Measurements from ENCODE around the gene PPARG.

The PPARG gene

DNA sequence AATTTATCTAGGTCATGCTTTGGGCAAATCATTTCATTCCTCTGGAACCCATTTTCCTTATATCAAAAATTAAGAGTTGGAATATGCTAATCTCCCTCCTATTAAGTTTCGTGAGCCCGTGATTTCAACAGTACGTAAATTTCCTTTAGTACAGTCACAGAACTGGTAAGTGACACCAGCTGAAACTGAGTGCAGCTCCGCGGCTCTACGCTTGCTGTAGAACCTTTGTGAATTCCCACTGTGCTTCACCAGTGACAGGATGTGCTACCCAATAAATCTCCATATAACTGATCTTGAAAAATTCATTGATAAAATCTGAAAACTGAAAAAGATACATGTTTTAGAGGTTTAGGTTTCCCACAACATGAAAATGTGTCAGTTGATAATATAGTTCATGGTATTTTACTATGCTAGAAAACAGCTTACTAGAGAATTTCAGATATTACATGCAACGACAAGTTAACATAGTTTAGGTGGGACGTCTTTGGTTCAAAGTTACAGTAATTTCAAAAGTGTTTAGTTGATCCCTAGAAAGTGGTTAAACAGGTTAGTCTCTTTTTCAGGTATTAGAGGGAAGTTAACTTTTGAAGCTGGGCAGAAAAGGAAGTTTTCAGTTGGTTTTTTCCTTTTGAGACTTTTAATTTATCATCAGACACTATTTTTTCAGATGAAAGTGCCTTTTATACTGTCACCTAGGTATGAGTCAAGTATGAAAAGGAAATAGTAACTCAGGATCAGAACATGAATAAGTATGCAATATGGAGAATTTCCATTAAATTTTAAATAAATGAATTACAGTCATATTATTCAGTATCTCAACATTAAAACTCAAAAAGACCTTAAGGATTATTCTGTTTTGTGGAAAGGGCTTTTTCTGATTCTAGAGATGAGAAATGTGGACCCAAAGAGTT is 57.0 kb downstream of the PPARG start:
- DNase-seq: no peak

DNA sequence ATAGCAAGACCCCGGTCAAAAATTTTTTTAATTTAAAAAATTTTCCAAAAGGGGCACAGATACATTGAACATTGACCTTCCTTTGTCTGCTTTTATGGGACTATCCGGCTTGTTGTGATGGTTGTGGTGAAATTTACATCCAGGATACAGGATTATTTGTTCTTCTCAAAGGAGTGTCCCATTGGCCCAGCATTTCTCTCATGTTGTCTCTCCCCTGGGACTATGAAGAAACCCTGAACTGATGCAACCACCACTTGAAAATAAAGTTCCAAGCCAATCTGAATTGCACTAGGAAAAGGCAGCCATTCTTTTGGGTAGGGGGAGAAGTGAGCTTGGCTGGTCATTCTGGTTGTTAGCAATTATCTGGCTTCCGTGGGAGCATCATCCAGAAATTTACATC is 58.4 kb downstream of the PPARG start:
- DNase-seq: no peak

DNA sequence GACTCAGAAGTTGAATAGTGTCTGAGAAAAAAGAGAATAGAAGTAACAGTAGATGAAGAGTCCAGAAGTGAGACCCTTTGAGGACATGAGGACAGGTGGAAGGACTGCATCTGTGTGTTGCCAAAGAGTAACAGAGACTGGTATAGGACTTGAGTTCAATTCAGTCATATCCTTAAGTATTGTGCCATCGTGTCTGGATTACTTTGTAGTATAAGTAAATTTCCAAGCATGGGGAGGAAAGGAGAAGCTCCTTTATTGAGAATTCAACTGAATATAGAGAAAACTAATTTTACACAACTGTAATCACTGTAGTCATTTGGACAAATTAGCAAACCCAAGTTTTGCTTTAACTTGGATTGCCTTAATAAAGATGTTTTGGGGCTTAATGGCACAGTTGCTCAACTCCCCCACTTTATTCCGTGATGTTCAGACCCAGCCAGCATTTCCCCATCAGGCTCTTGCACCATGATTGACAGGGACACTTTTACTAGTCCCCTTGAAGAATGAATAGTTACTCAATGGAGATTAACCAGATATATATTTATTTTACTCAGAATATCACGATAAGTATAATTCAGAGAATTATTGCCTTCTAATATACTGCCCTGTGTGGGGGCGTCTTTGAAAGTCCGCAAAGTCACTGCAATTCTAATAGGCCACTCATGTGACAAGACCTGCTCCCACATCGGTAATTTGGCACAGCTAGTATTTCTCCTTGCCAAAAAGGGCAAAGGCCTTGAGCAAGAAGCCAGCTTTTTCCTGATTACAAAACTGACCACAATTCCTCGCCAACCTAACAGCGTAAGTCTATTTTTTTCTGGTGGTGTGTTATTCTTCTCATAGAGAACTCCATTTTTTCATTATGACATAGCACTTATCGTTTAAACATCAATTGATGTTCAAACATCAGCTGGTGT is 61.3 kb downstream of the PPARG start:
- DNase-seq: peak; percentile 97 to 98

DNA sequence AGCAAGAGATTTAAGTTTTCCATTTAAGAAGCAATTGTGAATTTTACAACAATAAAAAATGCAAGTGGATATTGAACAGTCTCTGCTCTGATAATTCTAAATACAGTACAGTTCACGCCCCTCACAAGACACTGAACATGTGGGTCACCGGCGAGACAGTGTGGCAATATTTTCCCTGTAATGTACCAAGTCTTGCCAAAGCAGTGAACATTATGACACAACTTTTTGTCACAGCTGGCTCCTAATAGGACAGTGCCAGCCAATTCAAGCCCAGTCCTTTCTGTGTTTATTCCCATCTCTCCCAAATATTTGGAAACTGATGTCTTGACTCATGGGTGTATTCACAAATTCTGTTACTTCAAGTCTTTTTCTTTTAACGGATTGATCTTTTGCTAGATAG is 62.3 kb downstream of the PPARG start:
- DNase-seq: peak; percentile 93 to 96

DNA sequence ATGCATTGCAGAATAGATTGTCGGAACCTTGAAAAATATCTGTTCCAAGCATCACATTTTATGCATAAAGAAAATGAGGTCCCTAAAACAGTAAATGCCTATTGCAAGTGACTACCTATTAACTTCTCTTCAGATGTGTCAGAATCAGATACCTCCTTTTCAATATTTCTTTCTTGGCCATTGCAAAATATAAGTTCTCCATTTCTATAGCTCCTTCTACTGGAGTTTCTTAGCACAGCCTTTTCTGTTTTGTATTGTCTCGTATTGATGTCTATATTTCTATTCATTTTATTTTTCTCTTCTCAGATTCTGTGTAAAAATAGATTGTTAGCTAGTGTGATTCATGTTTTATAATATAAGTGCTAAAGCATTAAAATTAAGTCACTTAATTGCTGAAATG is 63.4 kb downstream of the PPARG start:
- peak; percentile 9 to 56 for DNase-seq

DNA sequence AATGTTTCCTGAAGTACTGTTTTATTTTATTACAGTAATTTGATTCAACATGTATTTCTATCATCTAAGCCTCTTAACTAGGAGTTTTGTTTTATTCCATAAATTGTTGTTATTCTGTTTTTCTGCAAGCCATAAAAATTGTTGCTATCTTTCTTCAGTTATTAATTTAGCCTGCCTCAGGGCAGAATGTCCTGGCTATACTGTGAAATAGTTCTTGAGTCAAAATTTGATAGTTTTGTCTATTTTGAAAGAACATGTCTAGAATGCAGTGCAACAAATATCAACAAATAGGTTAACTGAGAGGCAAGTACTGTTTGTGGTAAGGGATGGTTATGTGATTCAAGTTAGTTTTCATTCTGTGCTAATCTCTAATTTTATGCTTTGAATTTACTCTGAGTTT is 63.9 kb downstream of the PPARG start:
- no peak for DNase-seq

DNA sequence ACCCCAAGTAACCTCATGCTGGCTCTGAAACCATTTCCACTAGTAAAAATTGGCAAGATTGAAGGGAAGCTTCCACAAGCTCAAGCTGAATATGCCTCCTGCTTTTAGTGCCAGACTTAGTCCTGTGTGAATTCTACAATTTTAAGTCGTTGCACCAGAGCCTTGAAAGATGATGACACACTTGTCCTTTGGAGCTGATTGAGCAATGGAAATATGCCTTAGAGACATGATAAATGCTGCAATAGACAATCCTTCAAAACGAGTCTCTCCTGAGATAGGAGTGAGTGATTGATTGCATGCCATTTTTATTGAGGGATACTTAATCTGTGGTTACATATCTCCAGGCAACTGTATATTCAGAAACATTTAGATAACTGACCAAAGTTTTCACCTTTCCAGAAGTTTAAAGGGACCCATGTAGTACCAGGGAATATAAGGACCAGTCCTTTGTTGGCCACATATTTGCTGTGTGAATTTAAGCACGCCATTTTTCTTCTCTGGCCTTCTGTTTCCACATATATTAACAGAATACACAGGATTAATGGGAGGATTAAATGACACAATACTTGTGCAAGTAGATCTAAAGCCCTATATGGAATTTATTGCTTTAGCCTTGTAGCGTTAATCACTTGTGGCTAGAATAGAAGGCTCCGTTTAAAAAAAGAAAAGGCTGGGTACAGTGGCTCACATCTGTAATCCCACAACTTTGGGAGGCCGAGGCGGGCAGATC is 65.1 kb downstream of the PPARG start:
- DNase-seq: peak; percentile 84 to 94

DNA sequence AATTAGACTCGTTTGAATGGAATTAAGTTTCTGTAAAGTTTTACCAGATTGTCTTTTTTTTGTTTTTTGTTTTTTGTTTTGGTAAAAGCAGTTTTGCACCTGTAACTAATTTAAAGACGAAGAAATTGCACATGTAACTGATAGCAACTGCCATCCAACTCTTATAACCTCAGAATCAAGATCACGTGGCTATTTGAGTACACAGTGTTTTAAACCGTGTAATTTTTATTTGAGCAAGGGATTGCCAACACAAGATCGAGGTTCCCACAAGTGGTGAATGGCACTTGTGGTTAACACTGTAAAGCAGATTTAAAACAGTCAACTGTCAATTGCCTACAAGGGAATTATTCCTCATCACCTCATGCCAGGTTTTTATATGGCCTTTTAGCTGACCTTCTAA is 67.3 kb downstream of the PPARG start:
- DNase-seq: peak in 1 of 2 donors; percentile 18

DNA sequence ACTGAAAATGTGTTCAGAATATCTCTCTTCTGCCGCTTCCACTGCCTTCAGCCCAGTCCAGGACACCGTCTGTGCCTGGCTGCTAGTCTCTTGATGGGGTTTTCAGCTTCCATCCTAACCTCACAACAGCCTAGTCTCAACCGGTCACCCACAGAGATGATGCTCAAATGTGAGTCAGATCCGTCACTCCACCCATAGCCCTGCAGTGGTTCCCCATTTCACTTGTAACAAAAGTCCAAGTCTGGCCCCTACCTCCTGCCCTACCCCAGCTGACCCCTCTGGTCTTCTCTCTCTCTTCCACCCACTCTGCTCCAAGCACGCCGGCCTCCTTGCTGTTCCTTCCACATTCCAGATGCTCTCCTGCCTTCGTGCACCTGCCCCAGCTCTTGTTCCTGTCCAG is 68.1 kb downstream of the PPARG start:
- DNase-seq: peak; percentile 91

DNA sequence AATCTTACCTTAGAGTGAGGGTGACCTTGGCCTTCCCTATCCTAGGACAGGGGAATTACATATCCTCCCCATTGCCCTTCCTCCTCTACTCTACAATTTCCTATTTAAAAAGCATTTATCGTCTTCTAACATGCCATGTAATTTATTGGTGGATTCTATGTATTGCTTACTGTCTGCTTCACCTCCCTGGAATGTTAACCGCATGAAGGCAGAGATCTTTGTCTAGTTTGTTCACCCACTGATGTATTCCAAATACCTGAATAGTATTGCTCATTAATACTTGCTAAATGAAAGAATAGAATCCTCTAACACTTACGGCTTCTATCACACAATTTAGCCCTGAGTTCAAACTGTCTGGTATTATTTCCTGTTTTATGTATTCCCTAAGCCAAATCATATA is 68.6 kb downstream of the PPARG start:
- no peak for DNase-seq

DNA sequence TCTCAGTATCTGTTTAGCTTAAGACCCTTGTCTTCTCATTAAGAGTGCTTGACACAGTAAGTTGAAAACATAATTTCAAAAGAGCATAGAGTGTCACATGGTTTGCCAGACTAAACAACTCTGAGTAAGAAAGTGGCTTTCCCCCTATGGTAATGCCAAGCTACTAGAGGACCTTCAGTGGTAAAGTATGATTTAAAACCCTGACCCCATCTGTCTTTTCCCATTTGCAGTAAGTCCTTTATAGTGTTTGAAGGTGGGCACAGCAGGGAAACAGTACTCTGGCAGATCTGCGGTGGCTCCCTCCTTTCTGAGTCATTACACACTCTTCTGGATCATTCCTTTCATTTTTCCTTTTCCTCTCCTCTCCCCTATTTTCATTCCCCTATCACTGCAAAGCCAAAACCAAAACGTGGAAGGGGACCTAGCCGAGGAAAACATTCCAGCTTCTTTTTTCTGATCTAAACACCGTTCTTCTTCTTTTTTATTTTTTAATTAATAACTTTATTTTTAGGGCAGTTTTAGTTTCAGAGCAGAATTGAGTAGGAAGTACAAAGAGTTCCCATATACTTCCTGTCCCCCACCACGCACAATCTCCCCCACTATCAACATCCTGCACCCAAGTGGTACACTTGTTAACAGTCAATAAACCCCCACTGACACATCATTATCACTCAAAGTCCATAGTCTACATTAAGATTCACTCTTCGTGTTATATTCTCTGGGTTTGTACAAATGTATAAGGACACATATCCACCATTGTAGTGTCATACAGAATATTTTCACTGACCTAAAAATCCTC is 74.7 kb downstream of the PPARG start:
- DNase-seq: no peak

DNA sequence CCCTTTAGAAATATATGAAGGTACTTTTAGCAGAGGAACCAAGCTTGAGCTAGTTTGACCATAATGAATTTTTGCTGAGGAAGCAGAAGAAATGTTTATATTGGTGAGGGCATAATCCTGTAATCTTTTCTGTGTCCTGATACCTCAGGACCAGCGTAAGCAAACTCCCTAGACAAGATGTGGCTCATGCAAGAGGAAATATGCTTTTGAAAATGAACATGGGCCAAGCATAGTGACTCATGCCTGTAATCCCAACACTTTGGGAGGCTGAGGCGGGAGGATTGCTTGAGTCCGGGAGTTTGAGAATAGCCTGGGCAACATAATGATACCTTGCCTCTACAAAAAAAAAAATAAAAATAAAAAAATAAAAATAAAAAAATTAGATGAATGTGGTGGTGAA is 78.5 kb downstream of the PPARG start:
- DNase-seq: no peak

DNA sequence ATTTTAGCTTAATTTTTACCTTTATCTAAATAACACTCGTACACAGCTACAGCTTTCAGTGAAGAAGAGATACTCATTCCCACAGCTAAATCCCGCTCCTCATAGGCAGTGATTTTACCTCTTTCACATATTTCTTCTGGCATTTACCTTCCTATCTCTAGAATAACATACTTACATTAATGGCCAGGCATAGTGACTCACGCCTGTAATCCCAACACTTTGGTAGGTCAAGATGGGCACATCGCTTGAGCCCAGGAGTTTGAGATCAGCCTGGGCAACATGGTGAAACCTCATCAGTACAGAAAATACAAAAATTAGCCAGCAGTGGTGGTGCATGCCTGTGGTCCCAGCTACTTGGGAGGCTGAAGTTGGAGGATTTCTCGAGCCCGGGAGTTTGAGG is 80.2 kb downstream of the PPARG start:
- DNase-seq: no peak

DNA sequence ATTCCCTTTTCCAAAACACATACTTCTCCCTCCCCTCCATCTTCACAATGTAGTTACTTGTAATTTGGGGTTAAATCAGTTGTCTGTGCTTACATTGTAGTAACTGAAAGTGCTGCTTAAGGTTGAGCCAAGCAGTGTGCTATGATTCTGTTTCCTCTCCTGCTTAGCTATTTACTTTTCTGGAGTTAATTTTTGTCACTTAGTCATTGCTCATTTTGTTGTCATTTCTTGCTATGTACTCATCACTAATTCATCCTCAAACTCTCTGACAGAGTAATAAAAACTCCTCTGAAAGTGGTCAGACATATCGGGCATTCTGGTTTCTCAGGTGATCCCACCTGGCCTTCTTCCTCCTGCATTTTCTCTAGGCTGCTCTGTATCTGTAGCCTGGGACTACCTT is 80.7 kb downstream of the PPARG start:
- DNase-seq: no peak

DNA sequence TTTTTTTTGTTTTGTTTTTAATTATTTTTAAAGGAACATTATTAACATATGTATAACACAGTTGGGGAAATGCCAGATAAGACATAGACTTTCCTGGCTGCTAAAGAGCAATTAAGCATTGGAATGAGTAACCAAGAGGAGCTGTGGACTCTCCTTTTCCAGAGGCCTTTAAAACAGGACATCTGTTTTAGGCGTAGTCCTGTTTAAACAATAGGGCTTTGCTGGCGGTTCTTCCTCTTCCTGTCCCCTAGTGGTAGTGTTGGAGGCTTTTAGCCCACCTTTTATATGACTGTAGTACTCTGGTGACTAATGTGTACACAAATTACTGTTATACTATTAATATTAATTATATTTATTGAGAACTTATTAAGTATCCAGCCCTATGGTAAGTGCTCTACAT is 81.9 kb downstream of the PPARG start:
- DNase-seq: peak; percentile 18 to 24

DNA sequence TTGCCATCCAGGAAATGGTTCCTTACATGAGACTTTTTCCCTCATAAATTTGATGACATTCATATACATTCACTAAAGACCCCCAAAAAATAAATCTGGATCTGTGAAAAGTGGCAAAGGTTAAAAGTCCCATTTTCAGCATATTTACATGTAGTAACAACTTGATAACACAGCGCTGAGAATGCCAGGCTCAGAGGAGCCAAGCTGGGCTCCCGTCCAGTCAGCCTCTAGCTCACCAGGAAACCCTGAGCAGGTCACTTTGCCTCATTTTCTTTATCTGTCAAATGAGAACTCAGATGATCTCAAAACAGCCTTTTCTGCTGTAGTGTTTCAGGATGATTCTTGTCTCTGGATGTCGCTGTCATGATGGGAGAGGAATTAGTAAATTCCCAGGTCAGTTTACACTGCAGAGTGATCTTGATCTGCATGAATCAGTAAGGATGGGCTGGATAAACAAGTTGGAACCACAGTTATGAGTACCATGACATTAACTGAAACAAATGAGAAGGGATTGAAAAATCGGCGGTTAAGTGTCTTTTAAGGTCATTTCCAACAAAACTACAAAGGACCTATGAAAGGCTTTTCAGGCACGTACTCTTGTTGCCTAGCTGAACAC is 82.8 kb downstream of the PPARG start:
- DNase-seq: no peak

DNA sequence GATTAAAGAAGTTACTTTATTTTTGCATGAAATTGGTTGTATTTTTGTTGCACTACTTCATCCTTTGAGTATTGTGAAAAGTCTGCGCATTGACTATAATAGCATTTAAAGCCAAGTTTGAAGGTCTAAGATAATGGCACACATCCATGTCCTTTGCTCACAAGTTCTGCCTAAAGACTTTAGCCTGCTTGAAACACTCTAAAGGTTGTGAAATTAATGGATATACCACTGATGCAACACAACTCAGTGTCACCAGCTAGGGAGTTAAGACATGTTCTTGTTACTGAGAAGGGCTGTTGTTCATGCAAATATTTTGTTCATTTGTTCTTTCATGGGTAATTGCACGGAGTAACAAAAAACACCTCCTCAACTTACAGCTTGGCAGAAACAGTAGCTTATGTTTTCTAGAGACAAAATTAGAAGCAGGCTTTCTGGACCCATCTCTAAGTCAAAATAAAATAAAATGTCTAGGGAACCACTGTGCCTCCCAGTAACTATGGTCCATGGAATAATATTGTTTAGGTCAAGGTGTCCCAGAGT is 83.9 kb downstream of the PPARG start:
- peak; percentile 49 to 79 for DNase-seq

DNA sequence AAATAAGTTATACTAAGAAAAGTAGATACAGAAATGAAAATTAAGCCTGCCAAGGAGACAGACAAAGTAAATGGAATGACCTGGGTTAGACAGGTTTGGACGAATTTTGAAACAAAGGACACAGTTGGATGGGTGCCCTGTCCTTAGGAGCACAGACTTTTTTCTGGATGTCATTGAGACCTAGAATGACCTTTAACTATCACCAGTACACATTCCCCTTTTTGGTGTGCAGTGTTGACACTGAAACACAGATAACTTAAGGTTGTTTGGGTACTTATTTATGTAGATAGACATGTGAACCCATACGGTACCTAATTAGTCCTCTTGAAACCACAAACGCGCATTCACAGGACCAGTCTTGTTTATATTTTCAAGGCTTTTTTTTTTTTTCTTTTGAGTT is 86.7 kb downstream of the PPARG start:
- DNase-seq: no peak

DNA sequence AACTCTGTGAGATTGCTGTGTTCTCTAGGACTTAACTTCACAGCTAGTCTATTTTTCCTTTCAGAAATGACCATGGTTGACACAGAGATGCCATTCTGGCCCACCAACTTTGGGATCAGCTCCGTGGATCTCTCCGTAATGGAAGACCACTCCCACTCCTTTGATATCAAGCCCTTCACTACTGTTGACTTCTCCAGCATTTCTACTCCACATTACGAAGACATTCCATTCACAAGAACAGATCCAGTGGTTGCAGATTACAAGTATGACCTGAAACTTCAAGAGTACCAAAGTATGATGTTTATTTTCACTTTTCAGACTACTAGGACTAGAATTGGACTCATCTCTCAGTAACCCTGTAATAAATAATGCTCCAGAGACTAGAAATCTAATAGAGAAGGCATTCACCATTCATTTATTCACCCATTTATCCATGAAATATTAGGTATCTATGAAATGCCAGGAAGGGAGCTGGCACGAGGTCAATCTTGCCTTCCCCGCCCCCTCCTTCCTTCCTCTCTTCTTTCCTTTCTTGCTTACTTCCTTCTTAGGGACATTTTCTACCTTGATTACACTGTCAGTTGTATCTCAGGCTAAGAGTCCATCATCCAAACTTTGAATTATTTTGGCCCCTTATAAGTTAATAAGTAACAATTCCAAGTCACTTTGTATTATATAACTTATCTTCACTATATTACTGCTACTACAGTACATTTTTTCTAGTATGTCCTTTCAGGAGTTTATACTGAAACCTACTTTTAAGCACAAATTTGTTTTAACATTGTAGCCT is 91.0 kb downstream of the PPARG start:
- DNase-seq: no peak

DNA sequence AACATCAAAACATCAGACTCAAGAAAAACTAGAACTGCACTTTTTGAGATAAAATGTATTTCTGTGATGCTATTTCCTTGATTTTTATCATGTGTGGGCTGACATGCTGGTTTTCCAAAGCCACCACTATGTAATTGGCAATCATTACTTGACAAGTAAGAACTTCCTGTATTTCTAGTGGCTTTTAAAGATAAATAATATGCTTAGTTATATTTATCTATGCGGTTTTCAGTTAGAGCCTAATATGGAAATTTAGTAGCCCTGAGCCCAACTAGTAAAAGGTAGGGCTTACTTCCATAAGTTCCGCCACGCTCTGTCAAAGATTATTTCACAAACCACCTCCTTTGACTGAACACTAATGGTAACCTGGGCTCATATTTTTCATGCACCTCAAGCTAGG is 91.6 kb downstream of the PPARG start:
- DNase-seq: no peak

DNA sequence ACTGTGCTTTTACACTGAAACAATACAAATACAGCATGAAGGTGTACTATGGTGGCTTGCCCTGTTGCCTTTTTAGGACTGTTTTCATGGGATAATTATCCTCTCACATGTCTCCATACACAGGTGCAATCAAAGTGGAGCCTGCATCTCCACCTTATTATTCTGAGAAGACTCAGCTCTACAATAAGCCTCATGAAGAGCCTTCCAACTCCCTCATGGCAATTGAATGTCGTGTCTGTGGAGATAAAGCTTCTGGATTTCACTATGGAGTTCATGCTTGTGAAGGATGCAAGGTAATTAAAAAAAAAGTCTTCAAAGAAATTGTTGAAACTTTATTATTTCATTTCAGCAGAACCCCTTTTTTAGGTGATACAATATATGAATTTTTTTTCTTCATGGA is 92.3 kb downstream of the PPARG start:
- no peak for DNase-seq
